GM18517 (cell line): ENCODE data around the gene SLC22A5.
A peak's percentile ranks its signal among the peaks of the same experiment; 100 is the strongest.

ENCODE experiments used
- ATAC-seq: cut with Tn5 transposase; IDR thresholded peaks from one replicate; pipeline ENCODE4 v1.9.1; 2021; ENCODE audit warnings: mild to moderate bottlenecking, moderate library complexity; ENCODE audit not compliant: unreplicated experiment

Gene SLC22A5

GRCh38 chr5:132365213-132365612, 4.3 kb upstream of the SLC22A5 start:
- no peak for ATAC-seq

GRCh38 chr5:132368186-132368585, 1.3 kb upstream of the SLC22A5 start:
- ATAC-seq, result no peak

DNA sequence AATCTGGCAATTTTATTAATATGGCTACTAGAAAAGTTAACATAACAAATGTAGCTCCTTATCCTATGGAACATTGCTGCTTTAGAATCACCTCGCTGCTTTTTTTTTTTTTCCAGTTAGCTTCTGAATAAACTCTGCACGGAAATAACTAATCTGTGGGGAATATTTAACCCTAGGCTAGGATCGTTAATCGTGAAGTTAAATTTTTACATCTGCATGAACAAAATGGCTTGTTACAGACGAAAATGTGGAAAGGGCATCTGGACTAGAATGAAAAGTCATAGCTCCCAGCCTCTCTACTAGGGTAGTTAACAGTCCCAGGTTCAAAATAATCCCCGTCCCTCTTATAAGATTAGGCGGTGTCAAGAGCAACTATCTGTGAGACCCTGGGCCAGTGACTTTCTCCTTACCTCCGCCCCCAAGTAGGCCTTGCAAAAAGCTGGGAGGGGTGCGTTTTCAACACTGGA, 470 bp upstream of the SLC22A5 start:
- no peak for ATAC-seq

DNA sequence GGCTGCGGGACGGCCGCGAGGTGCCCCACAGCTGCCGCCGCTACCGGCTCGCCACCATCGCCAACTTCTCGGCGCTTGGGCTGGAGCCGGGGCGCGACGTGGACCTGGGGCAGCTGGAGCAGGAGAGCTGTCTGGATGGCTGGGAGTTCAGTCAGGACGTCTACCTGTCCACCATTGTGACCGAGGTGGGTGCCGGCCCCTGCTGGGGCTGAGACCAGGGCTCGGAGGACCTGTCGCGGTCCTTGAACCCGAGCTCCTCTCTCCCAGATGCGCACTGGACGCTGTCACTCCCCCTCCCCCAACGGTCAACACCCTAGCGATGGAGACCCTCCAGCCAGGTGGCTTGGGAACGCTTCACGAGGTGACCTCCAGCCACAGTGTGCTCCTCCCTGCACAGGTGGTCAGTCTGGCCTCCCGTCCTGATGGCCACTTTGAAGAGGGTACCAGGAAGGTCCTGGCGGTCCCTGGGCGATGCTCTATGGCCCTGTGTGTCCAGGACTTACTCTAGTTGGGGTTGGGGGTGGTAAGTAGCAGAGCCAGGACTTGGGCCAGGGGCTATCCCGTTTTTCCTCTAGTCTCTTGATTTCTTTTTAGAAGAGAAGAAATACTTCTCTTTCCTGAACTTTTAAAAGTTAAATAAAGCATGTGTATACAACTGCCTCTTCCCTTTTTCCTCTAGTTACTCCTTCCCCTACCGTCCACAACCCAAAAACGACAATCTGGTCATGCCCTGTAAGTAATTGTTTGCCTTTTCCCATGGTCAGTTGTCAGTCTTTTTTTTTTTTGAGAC, 866 bp downstream of the SLC22A5 start:
- ATAC-seq, result no peak

- no peak for ATAC-seq
These were observed 1.6 kb downstream of the SLC22A5 start for GRCh38 chr5:132370971-132371602.

DNA sequence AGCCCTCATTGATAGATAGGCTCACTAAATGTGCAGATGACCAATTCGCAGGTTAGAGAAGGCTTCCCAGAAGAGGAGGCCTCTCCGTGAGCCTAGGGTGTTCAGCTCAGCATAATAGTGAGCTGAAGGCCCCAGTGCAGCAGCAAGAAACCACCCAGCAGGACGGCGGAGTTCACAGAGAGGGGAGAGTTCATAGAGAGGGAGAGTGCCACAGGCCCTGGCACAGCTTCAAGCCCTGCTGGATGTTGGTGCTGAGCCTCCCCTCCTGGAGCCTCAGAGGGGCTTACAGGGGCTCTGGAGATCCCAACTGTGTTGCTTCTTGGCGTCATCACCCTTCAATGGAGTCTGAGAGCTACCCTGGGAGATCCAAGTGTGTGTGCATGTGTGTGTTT, 2.1 kb downstream of the SLC22A5 start:
- no peak for ATAC-seq

DNA sequence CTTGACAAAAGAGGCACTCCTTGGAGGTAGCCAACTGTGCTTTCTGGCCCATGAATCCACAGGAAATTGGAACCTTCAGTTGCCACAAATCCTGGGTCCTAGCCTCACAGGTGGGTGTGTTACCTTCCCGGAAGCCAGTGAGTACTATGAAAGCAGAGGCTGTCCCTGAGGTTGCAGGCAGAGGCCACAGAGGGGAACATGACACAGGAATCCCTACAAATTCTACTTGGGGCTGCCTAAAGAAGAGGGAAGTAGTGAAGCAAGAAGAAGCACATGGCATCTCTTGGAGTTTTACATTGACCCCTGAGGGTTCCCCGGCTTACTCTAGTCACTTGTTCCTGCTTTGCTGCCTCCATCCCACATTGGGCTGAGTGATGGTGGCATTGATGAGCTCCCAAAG, 2.6 kb downstream of the SLC22A5 start:
- no peak for ATAC-seq

DNA sequence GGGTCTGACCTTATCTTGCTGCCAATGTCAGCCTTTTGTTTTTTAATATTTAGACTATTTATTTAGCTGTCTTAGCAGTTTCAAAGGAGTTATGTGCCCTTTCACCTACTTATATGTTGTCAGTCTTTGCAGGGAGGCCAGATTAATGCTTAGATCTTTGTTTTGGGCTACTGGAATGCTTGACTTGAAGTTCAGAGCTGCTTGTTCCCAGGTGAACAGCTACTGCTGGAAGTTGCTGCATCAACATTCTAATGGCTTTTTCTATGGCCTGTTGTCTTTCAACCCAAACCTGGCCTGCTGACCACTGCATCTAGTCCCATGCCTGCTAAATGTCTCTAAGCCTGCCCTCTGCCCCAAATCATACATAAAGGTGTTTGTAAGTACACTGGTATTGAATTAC, 3.0 kb downstream of the SLC22A5 start:
- ATAC-seq, result no peak

DNA sequence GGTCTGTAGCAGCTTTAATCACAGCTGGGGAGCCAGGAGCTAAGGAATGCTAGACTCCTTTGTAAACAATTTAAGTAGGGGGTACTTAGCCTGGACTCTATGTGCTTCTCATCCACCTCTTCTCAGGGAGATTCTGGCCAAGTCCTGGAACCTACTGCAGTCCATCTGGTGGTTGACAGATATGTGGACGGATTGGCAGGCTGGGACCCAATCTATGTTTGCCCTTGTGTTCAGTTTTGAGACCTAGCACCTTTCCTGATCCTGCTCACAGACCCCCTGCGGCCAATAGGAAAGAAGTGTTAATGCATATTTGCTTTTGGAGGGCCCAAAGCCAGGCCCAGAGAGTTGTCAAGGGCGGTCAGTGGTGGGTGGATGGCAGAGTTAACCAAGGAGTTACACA, 6.4 kb downstream of the SLC22A5 start:
- no peak for ATAC-seq

GRCh38 chr5:132376694-132377641, 7.5 kb downstream of the SLC22A5 start:
- no peak for ATAC-seq

DNA sequence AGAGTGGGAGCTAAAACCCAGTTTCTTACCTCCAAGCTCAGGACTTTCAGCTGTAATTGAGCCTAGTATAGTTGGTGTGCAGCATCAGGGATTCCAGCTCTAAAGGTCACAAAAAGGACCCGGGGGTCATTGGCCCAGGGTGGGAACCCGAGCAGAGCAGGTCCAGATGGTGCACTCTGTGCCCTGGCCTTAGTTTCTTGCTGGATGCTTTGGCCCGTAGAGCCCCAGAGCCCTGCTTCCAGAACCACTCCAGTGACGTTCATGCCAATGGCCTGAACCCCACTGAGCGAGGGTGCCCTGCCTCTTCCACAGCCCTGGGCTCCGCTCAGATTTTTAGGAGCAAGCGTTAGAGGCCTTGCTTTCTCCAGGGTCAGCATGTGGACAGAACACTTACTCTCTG, 8.2 kb downstream of the SLC22A5 start:
- no peak for ATAC-seq

DNA sequence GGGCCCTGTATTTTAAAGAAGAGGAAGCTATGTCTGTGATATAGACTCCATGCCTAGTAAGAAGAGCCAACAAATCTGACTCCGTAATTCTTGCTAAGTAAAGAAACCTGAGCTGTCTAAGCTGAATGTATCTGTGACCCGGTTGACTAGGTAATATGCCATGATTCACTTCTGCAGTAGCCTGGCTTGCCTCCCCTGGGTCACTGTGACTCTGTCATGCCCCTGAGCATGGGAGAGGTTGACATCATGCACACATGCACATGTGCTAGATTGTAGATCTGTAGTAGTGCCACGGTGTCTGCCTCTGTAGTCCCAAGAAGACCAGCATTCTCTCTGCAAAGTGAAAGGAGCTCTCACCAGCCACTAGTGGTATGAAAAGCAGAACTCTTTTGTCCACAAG, 9.1 kb downstream of the SLC22A5 start:
- ATAC-seq, result no peak

GRCh38 chr5:132380047-132380446, 10.5 kb downstream of the SLC22A5 start:
- no peak for ATAC-seq

- ATAC-seq, result no peak
These were observed 11.2 kb downstream of the SLC22A5 start for GRCh38 chr5:132380741-132381140.

DNA sequence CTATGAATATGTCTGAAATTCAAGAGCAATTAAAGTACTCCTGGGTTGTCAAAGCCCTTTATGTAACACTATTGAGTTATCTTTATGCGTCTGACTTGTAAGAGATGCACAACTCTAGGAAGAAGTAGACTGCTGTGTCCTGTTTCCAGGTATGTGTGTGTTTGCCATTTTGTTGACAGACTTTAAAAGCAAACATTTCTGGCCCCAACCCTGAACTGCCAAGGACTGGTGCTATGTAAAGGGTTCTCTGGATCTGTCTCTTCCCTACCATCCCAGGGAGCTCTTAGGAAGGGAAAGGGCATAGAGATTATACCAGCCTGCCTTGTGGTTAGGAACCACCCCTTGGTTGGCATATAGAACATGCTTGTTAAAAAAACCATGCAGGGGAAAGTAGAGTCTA, 12.1 kb downstream of the SLC22A5 start:
- ATAC-seq, result no peak

- ATAC-seq, result no peak
These were observed 13.8 kb downstream of the SLC22A5 start for GRCh38 chr5:132383261-132383660.

- no peak for ATAC-seq
These were observed 14.5 kb downstream of the SLC22A5 start for GRCh38 chr5:132383984-132384383.

DNA sequence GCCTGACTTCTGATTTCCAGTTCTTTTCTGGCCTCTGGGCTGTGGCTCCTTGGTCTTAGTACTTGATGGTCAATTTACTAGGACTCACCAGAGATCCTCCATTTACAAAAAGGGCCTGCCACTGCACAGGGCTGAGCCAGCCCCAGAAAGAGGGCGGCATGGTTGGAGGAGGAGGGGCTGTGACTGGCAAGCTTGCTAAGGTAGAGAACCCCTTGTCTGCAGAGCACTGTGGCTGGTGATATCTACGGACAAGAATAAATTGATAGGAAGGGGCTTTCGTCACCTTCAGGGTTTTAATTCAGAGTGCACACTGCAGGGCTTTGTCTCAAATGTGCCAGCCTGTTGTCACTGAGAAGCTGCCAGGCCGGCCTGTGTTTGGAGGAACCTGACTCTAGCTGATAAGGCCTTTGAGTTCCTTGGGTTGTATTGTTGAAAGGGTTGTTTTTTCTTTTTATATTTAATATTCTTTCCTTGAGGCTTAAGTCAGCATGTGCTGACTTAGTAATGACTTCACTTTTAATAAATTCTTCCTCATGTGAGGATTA, 15.1 kb downstream of the SLC22A5 start:
- ATAC-seq, result no peak

DNA sequence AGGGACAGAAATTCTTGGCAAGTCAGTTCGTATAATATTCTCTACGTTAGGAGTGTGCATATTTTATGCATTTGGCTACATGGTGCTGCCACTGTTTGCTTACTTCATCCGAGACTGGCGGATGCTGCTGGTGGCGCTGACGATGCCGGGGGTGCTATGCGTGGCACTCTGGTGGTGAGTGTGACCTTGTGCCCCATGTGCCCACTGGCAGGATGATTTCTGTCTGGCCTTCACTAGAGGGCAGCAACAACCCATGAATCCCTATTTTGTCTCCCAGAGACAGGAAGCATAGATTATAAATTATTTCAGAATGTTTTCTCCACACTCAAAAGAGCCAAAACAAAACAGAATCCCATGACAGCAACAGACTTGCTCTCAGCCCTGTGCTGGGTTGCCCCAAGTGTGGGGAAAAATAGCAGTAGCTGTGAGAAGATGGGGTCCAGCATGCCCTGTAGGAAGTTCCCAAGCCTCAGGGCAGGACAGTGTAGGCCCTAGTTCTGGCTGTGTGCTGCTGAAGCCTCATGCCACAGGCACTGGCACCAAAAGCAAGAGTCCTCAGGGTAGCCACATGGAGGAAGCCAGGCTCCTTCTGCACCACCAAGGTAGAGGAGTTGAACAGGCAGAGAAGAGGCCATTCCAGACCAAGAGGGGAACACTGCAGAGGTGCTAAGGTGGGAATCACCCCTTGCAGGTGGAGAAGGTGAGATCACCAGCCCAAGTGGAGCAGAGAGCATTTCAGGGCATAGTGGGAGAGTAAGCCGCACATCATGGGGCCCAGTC, 16.0 kb downstream of the SLC22A5 start:
- ATAC-seq, result no peak

- peak; percentile 83 for ATAC-seq
These were observed 17.3 kb downstream of the SLC22A5 start for GRCh38 chr5:132386644-132387286.
